Measurements from ENCODE around the gene LTA4H.

The LTA4H gene

DNA sequence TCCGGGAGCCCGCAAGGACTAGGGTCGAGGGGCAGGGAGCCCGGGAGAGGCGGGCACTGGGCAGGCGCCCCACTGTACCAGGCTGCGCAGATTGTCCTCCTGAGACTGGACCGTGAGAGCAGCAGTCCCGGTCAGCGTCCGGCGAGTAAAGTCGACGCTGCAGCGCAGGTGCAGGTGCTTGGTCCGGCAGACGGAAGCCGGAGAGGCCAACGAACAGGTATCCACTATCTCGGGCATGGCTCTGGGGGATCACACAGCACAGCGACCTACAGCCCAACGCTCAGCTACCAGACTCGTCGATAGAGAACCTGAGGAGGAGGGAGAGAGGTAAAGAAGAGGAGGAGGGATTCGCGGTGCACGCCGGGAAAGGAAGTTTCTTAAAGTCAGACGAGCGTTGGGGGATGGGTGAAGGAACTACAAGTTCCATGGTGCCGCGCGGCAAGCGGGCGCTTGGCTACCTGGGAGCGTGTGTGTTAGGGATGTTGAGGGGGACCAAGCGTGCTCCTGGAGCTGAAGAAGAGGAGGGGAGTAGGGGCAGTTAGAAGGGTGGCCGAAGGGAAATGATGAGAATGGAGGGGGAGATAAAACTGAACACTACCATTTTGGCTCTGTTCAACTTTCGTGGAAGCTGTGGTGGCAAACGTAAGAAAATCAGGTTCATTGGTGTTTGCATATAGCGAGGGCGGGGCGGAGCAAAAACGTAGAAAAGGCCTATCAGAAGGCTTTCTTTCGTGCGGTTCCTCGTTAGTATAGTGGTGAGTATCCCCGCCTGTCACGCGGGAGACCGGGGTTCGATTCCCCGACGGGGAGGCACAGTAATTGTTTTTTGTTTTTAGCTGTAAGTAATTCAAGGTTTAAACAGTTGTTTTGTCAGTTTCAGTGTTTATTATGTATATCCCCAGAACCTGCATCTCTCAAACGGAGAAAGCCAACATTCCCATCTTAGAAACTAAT is at the start of gene LTA4H:
TSS of gene LTA4H (minus strand) at position 305 of the 954 bp plus-strand sequence. CDS start at position 237, 68 bp downstream.
- Mint-ChIP-seq H3K36me3 (ENCODE audit: insufficient read depth) (peaks cover 3% of the 10 kb centered on the region), H3K4me1 (peaks cover under 1% of the 10 kb centered on the region), H3K27me3 (no peaks in the 10 kb centered on the region), H3K27ac (ENCODE audit: low read depth) (no peak within 1 kb of the TSS), H3K4me3 (no peak within 1 kb of the TSS), H3K9me3 (no peaks in the 10 kb centered on the region)
- ATAC-seq (replicated peaks; ENCODE audit: extremely low read depth, poor library complexity, severe bottlenecking) (peak; percentile 94), DNase-seq (ENCODE audit: low spot score in 2 of 2) (peak; percentile 94 to 99)

DNA sequence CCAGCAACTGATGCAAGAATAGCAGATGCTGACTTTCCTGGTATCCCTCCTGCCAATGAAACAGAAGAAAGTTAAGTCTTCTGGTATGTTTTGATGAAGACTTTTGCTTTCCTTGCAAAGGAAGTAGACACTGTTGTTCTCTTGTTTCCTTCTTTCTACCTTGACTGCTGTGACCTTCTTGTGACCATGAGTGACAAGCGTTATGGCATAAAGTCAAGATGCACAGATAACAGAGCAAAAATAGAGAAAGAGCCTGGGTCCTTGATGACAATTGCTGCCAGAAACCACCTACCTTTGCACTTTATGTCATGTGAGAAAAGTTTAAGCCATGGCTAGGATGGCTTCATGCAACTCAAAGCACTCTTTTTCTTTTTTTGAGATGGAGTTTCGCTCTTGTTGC is 49.2 kb upstream of the LTA4H start:
- no peak for ATAC-seq (replicated peaks; ENCODE audit: extremely low read depth, poor library complexity, severe bottlenecking)
- DNase-seq (ENCODE audit: low spot score in 2 of 2): no peak
- Mint-ChIP-seq H3K4me3 (no peak overlapping the region), H3K27ac (ENCODE audit: low read depth) (no peak overlapping the region), H3K4me1 (no peaks in the 10 kb centered on the region), H3K36me3 (ENCODE audit: insufficient read depth) (no peaks in the 10 kb centered on the region), H3K9me3 (peaks cover 7% of the 10 kb centered on the region), H3K27me3 (peaks cover 10% of the 10 kb centered on the region)

GRCh38 chr12:96083020-96083719 is 47.8 kb upstream of the LTA4H start:
- DNase-seq (ENCODE audit: low spot score in 2 of 2) (no peak), ATAC-seq (replicated peaks; ENCODE audit: extremely low read depth, poor library complexity, severe bottlenecking) (no peak)
- no peaks in the 10 kb centered on the region for H3K36me3 Mint-ChIP-seq (ENCODE audit: insufficient read depth)
- H3K4me1 Mint-ChIP-seq: no peaks in the 10 kb centered on the region
- no peak overlapping the region for H3K27ac Mint-ChIP-seq (ENCODE audit: low read depth)
- H3K9me3 Mint-ChIP-seq: peaks cover 7% of the 10 kb centered on the region
- no peak overlapping the region for H3K4me3 Mint-ChIP-seq
- H3K27me3 Mint-ChIP-seq: peaks cover 13% of the 10 kb centered on the region

- DNase-seq (ENCODE audit: low spot score in 2 of 2) (no peak), ATAC-seq (replicated peaks; ENCODE audit: extremely low read depth, poor library complexity, severe bottlenecking) (no peak)
- Mint-ChIP-seq H3K27me3 (peaks cover 13% of the 10 kb centered on the region), H3K27ac (ENCODE audit: low read depth) (no peak overlapping the region), H3K4me1 (no peaks in the 10 kb centered on the region), H3K4me3 (no peak overlapping the region), H3K36me3 (ENCODE audit: insufficient read depth) (no peaks in the 10 kb centered on the region), H3K9me3 (peaks cover 7% of the 10 kb centered on the region)
Observed at GRCh38 chr12:96081596-96081995, 46.2 kb upstream of the LTA4H start.

- Mint-ChIP-seq H3K4me1 (no peaks in the 10 kb centered on the region), H3K9me3 (no peaks in the 10 kb centered on the region), H3K4me3 (no peak overlapping the region), H3K27me3 (peaks cover 20% of the 10 kb centered on the region), H3K36me3 (ENCODE audit: insufficient read depth) (no peaks in the 10 kb centered on the region), H3K27ac (ENCODE audit: low read depth) (no peak overlapping the region)
- ATAC-seq (replicated peaks; ENCODE audit: extremely low read depth, poor library complexity, severe bottlenecking) (no peak), DNase-seq (ENCODE audit: low spot score in 2 of 2) (no peak)
Observed at GRCh38 chr12:96078231-96079135, 43.1 kb upstream of the LTA4H start.

GRCh38 chr12:96077081-96077480 is 41.7 kb upstream of the LTA4H start:
- no peaks in the 10 kb centered on the region for H3K4me1 Mint-ChIP-seq
- peaks cover 33% of the 10 kb centered on the region for H3K27me3 Mint-ChIP-seq
- H3K9me3 Mint-ChIP-seq: no peaks in the 10 kb centered on the region
- H3K4me3 Mint-ChIP-seq: no peak overlapping the region
- ATAC-seq (replicated peaks; ENCODE audit: extremely low read depth, poor library complexity, severe bottlenecking) (no peak), DNase-seq (ENCODE audit: low spot score in 2 of 2) (no peak)
- H3K36me3 Mint-ChIP-seq (ENCODE audit: insufficient read depth): no peaks in the 10 kb centered on the region
- no peak overlapping the region for H3K27ac Mint-ChIP-seq (ENCODE audit: low read depth)

GRCh38 chr12:96075560-96075959 is 40.2 kb upstream of the LTA4H start:
- Mint-ChIP-seq H3K9me3 (no peaks in the 10 kb centered on the region), H3K36me3 (ENCODE audit: insufficient read depth) (no peaks in the 10 kb centered on the region), H3K4me1 (no peaks in the 10 kb centered on the region), H3K27ac (ENCODE audit: low read depth) (no peak overlapping the region), H3K27me3 (peaks cover 32% of the 10 kb centered on the region), H3K4me3 (no peak overlapping the region)
- no peak for ATAC-seq (replicated peaks; ENCODE audit: extremely low read depth, poor library complexity, severe bottlenecking)
- no peak for DNase-seq (ENCODE audit: low spot score in 2 of 2)

DNA sequence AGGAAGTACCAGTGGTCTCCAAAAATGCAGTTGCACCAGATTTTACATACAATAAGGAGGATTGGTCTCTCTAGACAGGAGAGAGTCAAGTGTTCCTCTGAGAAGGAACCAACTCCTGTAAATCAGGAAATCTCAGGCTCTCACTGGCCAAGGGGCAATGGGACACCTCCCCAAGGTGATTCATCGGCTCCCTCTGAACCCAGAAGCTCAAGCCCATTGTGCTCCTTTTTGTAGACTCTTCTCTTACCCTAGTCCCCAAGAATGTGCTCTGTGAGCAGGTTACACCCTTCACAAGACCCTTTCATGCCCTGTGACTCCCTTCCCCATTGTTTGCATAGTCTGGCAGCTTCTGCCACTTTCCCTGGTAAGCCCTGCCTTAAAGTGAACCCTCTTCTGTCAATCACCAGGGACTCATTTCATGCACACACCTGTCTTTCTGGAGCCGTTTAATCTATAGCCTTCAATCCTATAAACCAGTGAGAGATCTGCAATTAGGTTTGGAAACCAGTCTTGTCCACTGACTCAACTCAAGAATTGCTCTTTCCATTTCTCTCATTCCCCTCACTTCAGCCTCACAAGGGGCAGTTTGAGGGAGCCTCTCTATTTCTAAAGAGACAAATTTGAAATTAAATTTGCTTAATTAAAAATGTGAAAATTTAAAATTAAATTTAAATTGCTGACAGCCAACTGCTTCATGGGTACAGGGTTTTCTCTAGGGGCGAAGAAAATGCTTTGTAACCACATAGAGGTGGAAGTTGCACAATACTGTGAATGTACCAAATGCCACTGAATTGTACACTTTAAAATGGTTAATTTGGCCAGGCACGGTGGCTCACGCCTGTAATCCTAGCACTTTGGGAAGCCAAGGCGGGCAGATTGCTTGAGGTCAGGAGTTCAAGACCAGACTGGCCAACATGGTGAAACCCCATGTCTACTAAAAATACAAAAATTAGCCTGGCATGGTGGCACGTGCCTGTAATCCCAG is 38.3 kb upstream of the LTA4H start:
- H3K4me3 Mint-ChIP-seq: no peak overlapping the region
- H3K4me1 Mint-ChIP-seq: no peaks in the 10 kb centered on the region
- no peak overlapping the region for H3K27ac Mint-ChIP-seq (ENCODE audit: low read depth)
- ATAC-seq (replicated peaks; ENCODE audit: extremely low read depth, poor library complexity, severe bottlenecking): no peak
- H3K9me3 Mint-ChIP-seq: no peaks in the 10 kb centered on the region
- no peak for DNase-seq (ENCODE audit: low spot score in 2 of 2)
- H3K36me3 Mint-ChIP-seq (ENCODE audit: insufficient read depth): no peaks in the 10 kb centered on the region
- H3K27me3 Mint-ChIP-seq: peaks cover 20% of the 10 kb centered on the region

DNA sequence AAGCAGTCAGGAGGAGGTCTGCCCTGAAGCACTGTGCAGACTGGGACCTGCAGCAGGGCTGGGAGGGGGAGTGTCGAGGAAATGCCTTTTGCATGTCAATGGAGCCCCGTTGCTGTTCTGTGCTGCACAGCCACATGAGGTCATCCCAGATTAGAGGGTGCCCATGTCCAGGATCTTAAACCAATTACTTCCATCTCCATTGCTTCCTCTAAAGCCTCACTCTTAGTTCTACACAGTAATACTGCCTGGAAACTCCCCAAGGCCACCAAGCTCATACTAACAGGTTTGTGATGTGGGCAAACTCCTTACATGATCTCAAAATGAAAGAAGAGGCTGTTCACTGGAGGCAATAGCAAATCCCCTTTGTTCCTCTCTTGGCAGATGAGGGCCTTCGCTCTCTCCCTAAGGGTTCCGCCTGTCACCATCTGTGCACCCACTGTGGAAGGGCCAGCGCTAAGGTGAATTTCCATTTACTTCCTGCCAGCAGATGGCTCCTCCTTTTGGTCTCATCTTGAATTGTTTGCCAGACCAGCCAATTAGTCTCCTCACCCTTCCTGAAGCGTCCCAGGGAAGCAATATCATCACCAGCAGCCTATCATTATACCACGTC is 35.4 kb upstream of the LTA4H start:
- H3K27ac Mint-ChIP-seq (ENCODE audit: low read depth): no peak overlapping the region
- DNase-seq (ENCODE audit: low spot score in 2 of 2) (no peak), ATAC-seq (replicated peaks; ENCODE audit: extremely low read depth, poor library complexity, severe bottlenecking) (no peak)
- H3K9me3 Mint-ChIP-seq: no peaks in the 10 kb centered on the region
- no peaks in the 10 kb centered on the region for H3K36me3 Mint-ChIP-seq (ENCODE audit: insufficient read depth)
- H3K4me3 Mint-ChIP-seq: no peak overlapping the region
- no peaks in the 10 kb centered on the region for H3K4me1 Mint-ChIP-seq
- peaks cover 20% of the 10 kb centered on the region for H3K27me3 Mint-ChIP-seq

- Mint-ChIP-seq H3K4me3 (no peak overlapping the region), H3K27me3 (peaks cover 18% of the 10 kb centered on the region), H3K9me3 (no peaks in the 10 kb centered on the region), H3K36me3 (ENCODE audit: insufficient read depth) (peaks cover 3% of the 10 kb centered on the region), H3K4me1 (no peaks in the 10 kb centered on the region), H3K27ac (ENCODE audit: low read depth) (no peak overlapping the region)
- DNase-seq (ENCODE audit: low spot score in 2 of 2): no peak
- ATAC-seq (replicated peaks; ENCODE audit: extremely low read depth, poor library complexity, severe bottlenecking): no peak
Observed at GRCh38 chr12:96069511-96070231, 34.3 kb upstream of the LTA4H start.

GRCh38 chr12:96068636-96069035 is 33.2 kb upstream of the LTA4H start:
- H3K9me3 Mint-ChIP-seq: no peaks in the 10 kb centered on the region

More at GRCh38 chr12:96068636-96069035, 33.2 kb upstream of the LTA4H start:
- Mint-ChIP-seq H3K36me3 (ENCODE audit: insufficient read depth) (peaks cover 3% of the 10 kb centered on the region), H3K4me3 (no peak overlapping the region), H3K27me3 (peaks cover 13% of the 10 kb centered on the region), H3K27ac (ENCODE audit: low read depth) (no peak overlapping the region), H3K4me1 (peaks cover 7% of the 10 kb centered on the region)
- DNase-seq (ENCODE audit: low spot score in 2 of 2): no peak
- ATAC-seq (replicated peaks; ENCODE audit: extremely low read depth, poor library complexity, severe bottlenecking): no peak

Measured in central memory CD8-positive, alpha-beta T cell (primary cell).